Measurements from ENCODE around the gene ANKS3.

Gene ANKS3

GRCh38 chr16:4723071-4723767, 10.9 kb downstream of the ANKS3 start:
- Histone ChIP-seq H3K9me3 (no peaks in the 10 kb centered on the region), H3K4me1 (ENCODE audit: control insufficient read depth in 1 of 2, insufficient read depth in 1 of 2, low read depth in 1 of 2, low read length in 1 of 2) (no peaks in the 10 kb centered on the region), H3K27me3 (no peaks in the 10 kb centered on the region), H3K27ac (no peak overlapping the region), H3K4me3 (ENCODE audit: low read depth in 1 of 2, low read length in 1 of 2) (no peak overlapping the region), H3K36me3 (peaks cover 13% of the 10 kb centered on the region)
- no peak for TF ChIP-seq CTCF (IDR thresholded peaks at IDR 0.05)

GRCh38 chr16:4718466-4718865, 15.6 kb downstream of the ANKS3 start:
- Histone ChIP-seq H3K27me3 (no peaks in the 10 kb centered on the region), H3K4me1 (ENCODE audit: control insufficient read depth in 1 of 2, insufficient read depth in 1 of 2, low read depth in 1 of 2, low read length in 1 of 2) (no peaks in the 10 kb centered on the region), H3K4me3 (ENCODE audit: low read depth in 1 of 2, low read length in 1 of 2) (no peak overlapping the region), H3K36me3 (peaks cover 7% of the 10 kb centered on the region), H3K27ac (no peak overlapping the region), H3K9me3 (no peaks in the 10 kb centered on the region)
- TF ChIP-seq CTCF (IDR thresholded peaks at IDR 0.05): no peak

GRCh38 chr16:4714996-4715395, 19.1 kb downstream of the ANKS3 start:
- no peaks in the 10 kb centered on the region for H3K27me3 ChIP-seq
- H3K9me3 ChIP-seq: no peaks in the 10 kb centered on the region
- H3K4me3 ChIP-seq (ENCODE audit: low read depth in 1 of 2, low read length in 1 of 2): no peak overlapping the region
- no peak overlapping the region for H3K27ac ChIP-seq
- TF ChIP-seq CTCF (IDR thresholded peaks at IDR 0.05): no peak
- H3K36me3 ChIP-seq: peaks cover 7% of the 10 kb centered on the region
- no peaks in the 10 kb centered on the region for H3K4me1 ChIP-seq (ENCODE audit: control insufficient read depth in 1 of 2, insufficient read depth in 1 of 2, low read depth in 1 of 2, low read length in 1 of 2)

GRCh38 chr16:4713663-4714501, 20.2 kb downstream of the ANKS3 start:
- no peaks in the 10 kb centered on the region for H3K4me1 ChIP-seq (ENCODE audit: control insufficient read depth in 1 of 2, insufficient read depth in 1 of 2, low read depth in 1 of 2, low read length in 1 of 2)
- H3K4me3 ChIP-seq (ENCODE audit: low read depth in 1 of 2, low read length in 1 of 2): no peak overlapping the region
- no peaks in the 10 kb centered on the region for H3K27me3 ChIP-seq
- H3K36me3 ChIP-seq: peaks cover 7% of the 10 kb centered on the region
- TF ChIP-seq CTCF (IDR thresholded peaks at IDR 0.05): no peak
- H3K9me3 ChIP-seq: no peaks in the 10 kb centered on the region
- H3K27ac ChIP-seq: no peak overlapping the region

GRCh38 chr16:4709481-4709880, 24.6 kb downstream of the ANKS3 start:
- Histone ChIP-seq H3K4me1 (ENCODE audit: control insufficient read depth in 1 of 2, insufficient read depth in 1 of 2, low read depth in 1 of 2, low read length in 1 of 2) (no peaks in the 10 kb centered on the region), H3K4me3 (ENCODE audit: low read depth in 1 of 2, low read length in 1 of 2) (no peak overlapping the region), H3K9me3 (no peaks in the 10 kb centered on the region), H3K36me3 (peaks cover 10% of the 10 kb centered on the region), H3K27me3 (no peaks in the 10 kb centered on the region), H3K27ac (no peak overlapping the region)
- TF ChIP-seq CTCF (IDR thresholded peaks at IDR 0.05): no peak
